Measurements from ENCODE around the gene ZNF407.

DNA sequence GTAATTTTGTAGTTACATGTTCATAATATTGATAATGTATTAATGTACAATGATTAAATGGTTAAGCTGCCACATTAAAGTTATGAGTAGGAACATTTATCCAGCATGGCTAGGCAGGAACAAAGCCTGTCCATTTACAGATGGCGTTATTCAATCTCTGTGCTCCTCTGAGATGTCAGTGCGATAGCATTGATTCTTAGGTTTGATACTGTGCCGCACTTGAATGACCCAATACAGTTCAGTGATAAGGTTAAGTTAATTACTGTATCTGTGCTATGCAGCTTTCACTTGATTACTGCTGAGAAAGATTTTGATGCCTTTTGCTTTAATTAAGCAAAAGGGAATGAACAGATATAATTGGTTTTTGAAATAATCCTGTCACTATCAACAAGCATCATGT is 111.8 kb downstream of the ZNF407 start:
- TF ChIP-seq, protein P1, sequence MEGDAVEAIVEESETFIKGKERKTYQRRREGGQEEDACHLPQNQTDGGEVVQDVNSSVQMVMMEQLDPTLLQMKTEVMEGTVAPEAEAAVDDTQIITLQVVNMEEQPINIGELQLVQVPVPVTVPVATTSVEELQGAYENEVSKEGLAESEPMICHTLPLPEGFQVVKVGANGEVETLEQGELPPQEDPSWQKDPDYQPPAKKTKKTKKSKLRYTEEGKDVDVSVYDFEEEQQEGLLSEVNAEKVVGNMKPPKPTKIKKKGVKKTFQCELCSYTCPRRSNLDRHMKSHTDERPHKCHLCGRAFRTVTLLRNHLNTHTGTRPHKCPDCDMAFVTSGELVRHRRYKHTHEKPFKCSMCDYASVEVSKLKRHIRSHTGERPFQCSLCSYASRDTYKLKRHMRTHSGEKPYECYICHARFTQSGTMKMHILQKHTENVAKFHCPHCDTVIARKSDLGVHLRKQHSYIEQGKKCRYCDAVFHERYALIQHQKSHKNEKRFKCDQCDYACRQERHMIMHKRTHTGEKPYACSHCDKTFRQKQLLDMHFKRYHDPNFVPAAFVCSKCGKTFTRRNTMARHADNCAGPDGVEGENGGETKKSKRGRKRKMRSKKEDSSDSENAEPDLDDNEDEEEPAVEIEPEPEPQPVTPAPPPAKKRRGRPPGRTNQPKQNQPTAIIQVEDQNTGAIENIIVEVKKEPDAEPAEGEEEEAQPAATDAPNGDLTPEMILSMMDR (IDR thresholded peaks at IDR 0.05), result no peak
- TF ChIP-seq POLR2A (IDR thresholded peaks at IDR 0.05) (no peak), POLR2AphosphoS5 (IDR thresholded peaks at IDR 0.05) (no peak)

Data from stomach (tissue), 4 donors.